ENCODE data around the gene KCNJ3.

The KCNJ3 gene

DNA sequence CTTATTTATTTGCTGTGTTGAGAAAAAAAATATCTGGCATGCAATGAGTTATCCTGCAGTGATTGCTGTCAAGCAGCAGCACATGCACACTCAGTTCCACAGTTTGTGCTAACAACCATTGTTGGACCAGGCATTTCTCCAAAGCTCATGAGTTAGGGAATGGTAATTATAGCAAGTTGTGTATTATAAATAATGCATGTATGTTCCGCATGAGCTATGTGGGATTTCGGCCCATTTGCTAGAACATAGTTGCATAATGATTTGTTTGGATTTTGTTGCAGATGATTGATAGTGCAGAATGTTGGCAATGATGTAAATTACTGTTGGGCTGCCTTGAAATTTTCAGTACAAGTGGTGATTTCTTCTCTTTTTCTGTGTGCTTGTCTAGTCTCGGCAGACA lies 10.7 kb downstream of the KCNJ3 start:
- no peak for DNase-seq

- no peak for DNase-seq
These were observed 11.6 kb downstream of the KCNJ3 start for GRCh38 chr2:154710078-154710477.

DNA sequence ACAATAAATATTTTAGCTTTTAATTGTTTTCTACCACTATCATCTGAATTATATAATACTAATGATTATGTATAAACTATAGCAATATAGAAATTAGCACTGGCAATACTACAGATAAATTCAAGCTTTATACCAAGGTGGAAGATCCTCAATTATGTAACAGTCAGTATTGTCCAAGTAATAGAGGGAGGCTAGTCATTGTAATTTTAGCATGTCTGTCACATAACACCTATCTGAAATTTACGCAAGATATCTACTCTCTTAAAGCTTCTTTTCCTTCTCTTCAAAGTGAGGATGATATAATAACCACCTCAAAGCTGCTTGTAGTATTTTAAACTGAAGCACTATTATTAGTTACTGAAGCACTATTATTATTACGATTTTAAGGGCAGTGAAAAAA lies 12.2 kb downstream of the KCNJ3 start:
- no peak for DNase-seq

DNA sequence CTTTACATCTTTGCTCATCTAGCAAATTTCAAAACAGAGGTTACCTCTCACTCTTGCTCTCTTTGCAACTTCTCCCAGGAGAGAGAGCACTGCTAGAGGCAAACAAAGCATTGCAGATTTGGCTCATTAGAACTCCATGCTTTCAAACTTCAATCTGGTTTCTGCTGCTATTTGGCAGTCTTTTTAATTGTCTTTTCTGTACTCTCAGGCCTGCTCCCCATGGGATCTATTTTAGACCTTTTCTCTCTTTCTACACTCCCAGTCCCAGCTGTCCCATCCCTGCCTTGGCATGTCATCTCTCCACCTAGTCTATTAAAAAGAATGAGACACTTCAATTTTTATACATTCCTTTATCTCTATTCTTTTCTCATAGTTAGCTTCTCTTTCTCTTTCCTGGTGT lies 15.2 kb downstream of the KCNJ3 start:
- DNase-seq = no peak

GRCh38 chr2:154720651-154721050 lies 22.2 kb downstream of the KCNJ3 start:
- no peak for DNase-seq

- DNase-seq = no peak
These were observed 25.8 kb downstream of the KCNJ3 start for GRCh38 chr2:154724194-154724797.

GRCh38 chr2:154740361-154740760 lies 41.9 kb downstream of the KCNJ3 start:
- peak in 1 of 2 experiments; percentile 39 for DNase-seq

DNA sequence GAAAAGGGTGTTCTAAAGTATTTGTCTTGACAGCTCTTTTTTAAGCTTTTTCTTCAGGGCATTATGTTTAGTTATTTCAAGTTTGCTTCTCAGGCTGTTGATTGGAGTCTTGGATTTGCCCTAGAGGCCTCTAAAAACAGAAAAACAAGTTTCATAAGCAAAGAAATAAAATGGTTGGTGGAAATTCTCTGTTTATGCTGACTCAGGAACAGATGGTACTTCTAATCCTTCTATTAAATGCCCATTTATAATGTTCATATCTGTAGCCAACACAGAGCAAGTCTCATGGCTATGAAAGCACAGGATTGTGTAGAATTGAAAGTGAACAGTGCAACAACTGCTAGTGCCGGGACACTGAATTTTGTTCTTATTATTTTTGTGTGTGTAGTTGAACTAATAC lies 60.4 kb downstream of the KCNJ3 start:
- no peak for DNase-seq

DNA sequence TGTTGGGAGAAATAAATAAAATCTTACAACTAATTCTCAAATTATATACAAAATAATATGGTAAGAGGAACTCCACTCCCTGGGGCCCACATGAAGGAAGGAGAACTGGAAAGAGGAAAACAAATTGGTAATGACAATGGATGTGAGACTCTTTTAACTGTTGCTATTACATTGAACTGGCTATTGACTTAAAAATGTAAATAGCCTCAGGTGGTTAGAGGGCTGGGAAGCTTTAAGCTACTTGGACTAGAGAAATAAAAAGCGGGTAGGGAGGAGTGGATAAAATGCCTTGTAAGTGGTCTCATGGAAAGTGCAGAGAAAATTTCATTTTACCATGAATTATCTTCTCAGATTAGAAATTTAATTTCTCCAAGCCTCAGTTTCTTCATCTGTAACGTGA lies 64.1 kb downstream of the KCNJ3 start:
- DNase-seq = no peak

- no peak for DNase-seq
These were observed 73.3 kb downstream of the KCNJ3 start for GRCh38 chr2:154771664-154772284.

- no peak for DNase-seq
These were observed 78.3 kb downstream of the KCNJ3 start for GRCh38 chr2:154776825-154777224.

- DNase-seq = no peak
These were observed 95.9 kb downstream of the KCNJ3 start for GRCh38 chr2:154794406-154794805.

- DNase-seq = no peak
These were observed 97.2 kb downstream of the KCNJ3 start for GRCh38 chr2:154795651-154796050.

DNA sequence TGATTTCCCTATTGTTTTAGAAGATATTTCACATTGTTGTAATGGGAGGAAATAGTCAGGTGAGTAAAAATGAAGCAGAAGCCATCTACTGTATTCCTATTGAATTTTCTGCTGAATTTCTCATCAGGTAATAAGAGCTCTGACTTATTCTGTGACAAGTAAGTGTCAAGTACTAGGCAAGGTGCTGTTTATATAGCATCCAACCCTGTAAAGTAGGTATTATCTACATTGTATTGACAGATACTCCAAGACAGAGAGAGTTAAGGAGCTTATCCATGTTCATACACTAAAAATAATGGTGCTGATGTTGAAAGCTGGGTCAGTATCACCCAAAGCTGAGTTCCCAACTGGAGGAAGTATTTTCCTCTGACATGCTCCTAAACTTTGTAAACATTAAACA lies 106.0 kb downstream of the KCNJ3 start:
- no peak for DNase-seq

- DNase-seq = no peak
These were observed 115.1 kb downstream of the KCNJ3 start for GRCh38 chr2:154813636-154814035.

- peak in 1 of 2 experiments; percentile 17 for DNase-seq
These were observed 116.4 kb downstream of the KCNJ3 start for GRCh38 chr2:154814856-154815255.

DNA sequence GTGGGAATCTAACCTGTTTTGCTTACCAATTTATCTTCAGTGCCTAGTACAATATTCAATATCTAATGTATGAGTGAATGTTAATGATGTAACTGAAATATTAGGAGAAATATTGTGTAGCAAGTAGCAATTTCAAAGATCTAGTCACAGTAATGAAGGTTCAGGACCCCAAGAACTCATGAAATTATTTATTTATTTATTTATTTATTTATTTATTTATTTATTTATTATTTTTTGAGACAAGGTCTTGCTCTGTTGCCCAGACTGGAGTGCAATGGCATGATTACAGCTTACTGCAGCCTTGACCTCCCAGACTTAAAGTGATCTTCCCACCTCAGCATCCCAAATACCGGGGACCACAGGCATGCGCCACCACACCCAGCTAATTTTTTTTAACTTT lies 126.9 kb downstream of the KCNJ3 start:
- DNase-seq = no peak

DNA sequence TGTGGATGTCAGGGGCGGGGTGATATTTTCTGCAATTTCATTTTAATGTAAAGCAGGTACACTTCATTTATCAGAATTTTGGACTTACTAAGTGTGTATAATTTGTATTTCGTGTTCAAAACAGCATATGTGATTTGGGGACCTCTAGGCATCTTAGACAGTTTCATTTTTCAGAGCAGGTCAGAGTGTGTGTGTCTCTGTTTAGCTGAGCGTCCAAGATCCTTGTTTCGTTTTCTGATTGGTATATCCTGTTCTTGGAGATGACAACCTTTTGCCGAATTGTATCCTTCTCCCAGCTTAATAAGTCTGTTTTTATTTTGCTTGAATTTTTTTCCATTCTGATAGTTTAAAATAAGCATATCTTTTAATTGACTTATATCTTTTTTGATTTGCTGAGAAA lies 128.3 kb downstream of the KCNJ3 start:
- DNase-seq = no peak

GRCh38 chr2:154827286-154827685 lies 128.8 kb downstream of the KCNJ3 start:
- DNase-seq = no peak

GRCh38 chr2:154832711-154833110 lies 134.2 kb downstream of the KCNJ3 start:
- DNase-seq = no peak

- DNase-seq = no peak
These were observed 138.1 kb downstream of the KCNJ3 start for GRCh38 chr2:154836632-154837031.

- no peak for DNase-seq
These were observed 138.5 kb downstream of the KCNJ3 start for GRCh38 chr2:154837035-154837434.

- no peak for DNase-seq
These were observed 146.0 kb downstream of the KCNJ3 start for GRCh38 chr2:154844513-154844912.

DNA sequence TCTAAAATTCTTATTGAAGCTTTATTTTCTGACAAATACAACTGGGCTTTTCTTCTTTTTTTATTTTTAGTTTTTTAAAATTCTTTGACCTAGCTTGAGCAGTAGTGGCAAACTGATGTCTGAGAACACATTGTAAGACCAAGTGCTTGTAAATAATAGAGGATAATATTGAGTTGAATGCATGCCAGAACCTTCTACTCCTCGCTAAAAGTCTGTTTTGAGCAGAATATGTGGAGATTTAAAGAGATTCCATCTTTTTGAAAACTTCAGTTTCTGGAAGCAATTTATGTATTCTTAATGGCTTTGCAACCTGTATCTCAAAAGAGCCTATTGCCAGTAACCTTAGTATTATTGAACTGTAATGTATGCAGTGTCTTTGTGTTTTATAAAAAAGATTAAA lies 148.3 kb downstream of the KCNJ3 start:
- no peak for DNase-seq

DNA sequence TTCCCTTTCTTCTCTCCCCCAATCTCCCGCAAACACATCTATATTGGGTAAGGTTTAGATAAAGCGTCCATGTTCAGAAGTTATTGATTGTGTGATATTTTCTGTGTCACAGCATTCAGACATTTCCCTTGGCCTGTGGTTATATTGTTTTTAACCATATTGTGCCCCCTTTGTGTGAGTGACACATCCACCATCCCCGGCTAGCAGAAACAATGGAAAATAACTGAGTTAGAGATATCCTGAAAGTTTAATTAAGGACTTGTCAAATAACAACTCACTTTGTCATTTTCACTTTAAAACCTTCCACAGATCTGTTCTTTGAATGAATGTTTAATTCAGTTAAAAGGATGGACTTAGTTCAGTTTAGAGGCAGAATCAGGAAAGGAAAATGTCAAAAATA lies 151.0 kb downstream of the KCNJ3 start:
- DNase-seq = no peak
